ENCODE results near the gene RANBP1.

DNA sequence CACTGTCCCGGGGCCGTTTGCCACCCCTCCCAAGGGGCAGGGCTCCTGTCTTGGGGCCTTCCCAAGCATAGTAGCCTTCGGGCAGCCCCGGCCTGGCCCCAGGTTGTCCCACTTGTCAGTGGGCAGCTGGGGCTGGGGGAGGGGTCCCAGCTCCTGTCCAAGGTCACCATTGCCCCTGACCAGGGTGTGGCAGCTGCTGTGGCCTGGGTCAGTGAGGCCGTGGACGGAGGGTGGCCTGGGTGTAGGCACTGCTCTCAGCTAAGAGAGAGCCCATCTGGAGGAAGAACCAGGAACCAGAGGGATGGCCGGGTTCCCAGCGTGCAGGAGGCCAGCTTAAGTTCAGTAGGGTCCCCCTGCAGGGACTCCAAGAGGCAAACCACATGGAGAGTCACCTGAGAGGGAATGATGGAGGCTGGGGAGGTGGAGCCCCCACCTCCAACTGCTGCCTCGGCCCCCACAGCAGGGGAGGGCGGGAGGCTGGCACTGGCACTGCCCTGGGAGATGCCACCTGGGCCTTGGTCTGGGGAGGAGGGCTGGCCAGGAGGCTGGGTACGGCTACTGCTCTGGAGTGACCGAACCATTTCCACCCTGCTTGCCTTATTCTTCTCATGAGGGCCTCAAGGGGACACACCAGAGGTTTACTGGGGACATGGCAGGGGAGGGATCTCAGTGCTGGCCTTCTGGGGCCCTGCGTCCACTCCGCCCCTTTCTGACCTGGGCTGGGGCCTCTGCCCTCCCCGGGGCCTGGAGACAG is 41.7 kb downstream of the RANBP1 start:
- no peak for TF ChIP-seq POLR2AphosphoS5 (IDR thresholded peaks at IDR 0.05; ENCODE audit: borderline replicate concordance, low read depth, low read length)
- TF ChIP-seq EZH2 (IDR thresholded peaks at IDR 0.05), result no peak
- no peak for TF ChIP-seq FOXP2 (optimal IDR thresholded peaks at IDR 0.05; ENCODE audit: control extremely low read depth, extremely low read length, insufficient read depth)

All from SK-N-MC (cell line).